Ammon's horn (tissue), 1 donor: ENCODE data around the gene PPP1R37.

Experiments
- DNase-seq: peaks from one replicate; pipeline ENCODE4 v3.0.0-alpha.2; 2016; ENCODE audit warnings: low spot score

Gene PPP1R37

DNA sequence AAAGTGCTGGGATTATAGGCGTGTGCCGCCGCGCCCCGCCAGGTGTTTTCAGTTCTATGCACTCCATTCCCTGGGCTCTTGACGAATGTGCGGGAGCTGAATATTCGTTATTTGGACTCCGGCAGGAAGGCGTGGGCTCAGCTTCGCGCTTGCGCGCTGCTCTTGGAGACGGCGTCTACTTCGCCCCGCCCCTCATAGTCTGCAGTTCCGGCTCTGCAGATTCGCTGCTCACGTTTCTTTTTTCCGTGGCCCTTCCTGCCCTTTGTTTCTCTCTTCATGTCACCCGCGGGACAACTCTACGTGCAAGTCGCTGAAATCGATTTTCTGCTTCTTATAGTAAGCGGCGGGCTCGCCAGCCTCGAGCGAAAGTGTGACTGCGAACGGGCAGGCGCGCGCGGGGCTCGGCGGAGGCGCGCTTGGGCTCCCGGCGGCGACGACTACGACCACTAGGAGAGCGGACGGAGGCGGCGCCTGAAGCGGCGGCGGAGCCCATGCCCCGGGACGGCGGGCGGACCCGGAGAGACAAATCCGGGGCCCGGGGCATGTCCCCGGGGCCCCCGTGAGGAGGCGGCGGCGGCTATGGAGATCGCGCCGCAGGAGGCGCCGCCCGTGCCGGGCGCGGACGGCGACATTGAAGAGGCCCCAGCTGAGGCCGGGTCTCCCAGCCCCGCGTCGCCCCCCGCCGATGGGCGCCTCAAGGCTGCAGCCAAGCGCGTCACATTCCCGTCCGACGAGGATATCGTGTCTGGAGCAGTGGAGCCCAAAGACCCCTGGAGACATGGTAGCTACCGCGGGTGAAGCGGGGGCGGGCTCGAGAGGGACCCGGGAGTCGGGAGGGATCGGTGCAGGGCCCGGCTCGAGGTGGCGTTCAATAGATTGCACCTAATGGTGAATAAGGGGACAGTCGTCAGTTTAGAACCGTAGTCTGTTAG lies at the start of gene PPP1R37:
Gene PPP1R37, plus strand, starts transcription at position 433 of the 932 bp plus-strand sequence. Its CDS starts 147 bp downstream, at position 580.
- peak; percentile 95 for DNase-seq

DNA sequence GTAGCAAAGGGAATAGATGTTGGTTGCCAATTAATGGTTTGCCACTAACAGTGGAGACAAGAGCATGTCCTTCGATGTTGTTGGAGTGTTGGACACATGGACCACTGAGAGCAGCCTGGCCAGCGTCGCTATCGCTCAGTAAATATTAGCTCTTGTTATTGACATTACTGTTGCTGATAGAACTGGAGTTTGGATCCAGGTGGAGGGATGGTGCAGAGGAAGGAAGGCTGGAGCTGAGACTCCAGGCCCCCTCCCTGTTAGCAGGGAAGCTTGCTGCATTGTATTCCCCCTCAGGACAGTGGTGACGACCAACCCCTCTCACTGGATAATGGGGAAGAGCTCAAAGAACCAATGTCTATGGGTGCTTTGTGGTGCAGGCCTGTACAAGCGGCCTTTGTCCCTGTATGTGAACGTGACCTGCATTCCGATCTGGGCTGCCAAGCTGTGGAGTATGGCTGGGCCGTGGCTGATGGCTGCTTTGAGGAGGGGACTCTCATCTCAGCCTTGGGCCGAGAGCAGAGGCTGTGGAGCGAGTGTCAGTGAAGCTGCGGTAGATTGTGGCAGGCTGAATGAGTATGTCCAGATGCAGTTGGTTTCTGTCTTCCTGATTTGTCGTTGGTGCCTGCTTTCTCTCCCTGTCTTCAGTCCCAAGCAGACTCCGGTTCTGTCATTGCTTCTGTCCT lies 47.2 kb upstream of the PPP1R37 start:
- peak; percentile 98 for DNase-seq

GRCh38 chr19:45046355-45046754 lies 46.6 kb upstream of the PPP1R37 start:
- DNase-seq, result no peak

DNA sequence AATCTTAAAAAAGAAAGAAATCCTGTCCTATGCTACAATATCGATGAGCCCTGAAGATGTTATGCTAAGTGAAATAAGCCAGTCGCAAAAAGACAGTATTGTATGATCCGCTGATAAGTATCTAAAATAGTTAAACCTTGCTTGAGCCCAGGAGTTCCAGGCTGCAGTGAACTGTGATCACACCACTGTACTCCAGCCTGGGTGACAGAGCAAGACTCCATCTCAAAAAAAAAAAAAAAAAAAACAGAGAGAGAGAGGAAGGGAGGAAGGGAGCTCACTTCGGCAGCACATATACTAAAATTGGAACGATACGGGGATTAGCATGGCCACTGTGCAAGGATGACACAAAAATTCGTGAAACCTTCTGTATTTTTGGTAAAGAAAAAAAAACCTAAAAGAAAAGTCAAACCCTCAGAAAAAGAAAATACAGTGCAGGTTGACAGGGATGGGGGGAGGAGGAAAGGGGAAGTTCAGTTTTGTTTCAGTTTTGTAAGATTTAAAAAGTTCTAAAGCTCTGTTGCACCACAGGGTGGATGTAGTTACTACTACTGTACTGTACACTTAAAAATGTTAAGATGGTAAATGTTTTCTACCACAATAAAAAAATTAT lies 45.7 kb upstream of the PPP1R37 start:
- DNase-seq, result no peak

GRCh38 chr19:45049073-45049736 lies 43.8 kb upstream of the PPP1R37 start:
- peak; percentile 59 for DNase-seq

DNA sequence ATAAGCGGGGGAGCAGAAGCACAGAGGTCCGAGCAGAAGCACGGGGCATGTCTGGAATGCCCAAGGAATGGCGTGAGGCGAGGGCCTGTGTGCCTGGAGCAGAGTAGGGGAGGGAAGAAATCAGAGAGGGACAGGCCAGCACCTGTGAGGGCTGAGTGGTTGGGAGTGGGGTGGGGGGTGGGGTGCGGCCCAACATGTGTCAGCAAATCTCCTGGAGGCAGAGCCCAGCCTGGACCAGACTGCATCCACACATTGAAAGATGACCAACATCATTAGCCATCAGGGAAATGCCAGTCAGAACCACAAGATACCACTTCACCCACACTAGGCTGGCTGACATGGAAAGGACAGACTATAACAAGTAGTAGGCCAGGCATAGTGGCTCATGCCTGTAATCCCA lies 42.9 kb upstream of the PPP1R37 start:
- no peak for DNase-seq

- DNase-seq, result no peak
These were observed 40.9 kb upstream of the PPP1R37 start for GRCh38 chr19:45051929-45052579.

DNA sequence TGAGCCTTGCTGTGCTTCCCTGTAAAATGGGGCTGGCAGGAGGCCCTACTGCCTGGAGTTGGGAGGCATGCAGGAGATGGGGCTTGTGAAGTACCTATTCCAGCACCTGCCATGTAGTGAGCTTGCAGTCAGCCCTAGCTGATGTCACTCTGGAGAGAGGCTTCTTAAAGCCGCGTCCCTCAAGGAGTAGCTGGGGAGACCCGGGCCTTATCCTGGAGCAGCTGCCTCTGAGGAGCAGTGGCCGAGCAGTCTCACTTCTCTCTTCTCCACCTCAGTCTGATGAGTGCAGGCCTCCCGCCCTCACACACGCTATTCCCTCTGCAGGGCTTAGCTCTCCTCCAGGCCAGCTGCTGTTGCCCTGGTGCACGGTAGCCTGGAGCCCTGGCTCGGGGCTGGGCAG lies 36.1 kb upstream of the PPP1R37 start:
- no peak for DNase-seq

- DNase-seq, result no peak
These were observed 35.5 kb upstream of the PPP1R37 start for GRCh38 chr19:45057444-45057843.

GRCh38 chr19:45058622-45059159 lies 34.3 kb upstream of the PPP1R37 start:
- no peak for DNase-seq

GRCh38 chr19:45059258-45059965 lies 33.6 kb upstream of the PPP1R37 start:
- peak; percentile 84 for DNase-seq

DNA sequence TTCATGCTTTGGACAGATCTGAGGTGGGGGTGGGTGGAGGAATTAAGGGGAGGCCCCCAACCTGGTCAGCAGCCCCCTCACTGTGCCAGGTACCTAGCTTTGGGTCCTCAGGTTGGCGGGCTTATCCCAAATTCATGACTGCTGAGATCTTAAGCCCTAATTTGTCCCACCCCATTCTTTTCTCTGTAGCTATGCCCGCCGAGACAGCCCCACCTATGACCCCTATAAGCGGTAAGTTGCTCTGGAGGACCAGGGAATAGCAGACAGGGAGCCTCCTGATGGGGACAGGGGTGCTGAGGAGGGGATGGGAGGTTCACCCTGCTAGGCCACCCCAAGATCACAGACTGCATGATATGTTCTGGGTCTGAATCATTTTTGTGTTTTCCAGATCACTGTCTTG lies 31.0 kb upstream of the PPP1R37 start:
- DNase-seq, result no peak

DNA sequence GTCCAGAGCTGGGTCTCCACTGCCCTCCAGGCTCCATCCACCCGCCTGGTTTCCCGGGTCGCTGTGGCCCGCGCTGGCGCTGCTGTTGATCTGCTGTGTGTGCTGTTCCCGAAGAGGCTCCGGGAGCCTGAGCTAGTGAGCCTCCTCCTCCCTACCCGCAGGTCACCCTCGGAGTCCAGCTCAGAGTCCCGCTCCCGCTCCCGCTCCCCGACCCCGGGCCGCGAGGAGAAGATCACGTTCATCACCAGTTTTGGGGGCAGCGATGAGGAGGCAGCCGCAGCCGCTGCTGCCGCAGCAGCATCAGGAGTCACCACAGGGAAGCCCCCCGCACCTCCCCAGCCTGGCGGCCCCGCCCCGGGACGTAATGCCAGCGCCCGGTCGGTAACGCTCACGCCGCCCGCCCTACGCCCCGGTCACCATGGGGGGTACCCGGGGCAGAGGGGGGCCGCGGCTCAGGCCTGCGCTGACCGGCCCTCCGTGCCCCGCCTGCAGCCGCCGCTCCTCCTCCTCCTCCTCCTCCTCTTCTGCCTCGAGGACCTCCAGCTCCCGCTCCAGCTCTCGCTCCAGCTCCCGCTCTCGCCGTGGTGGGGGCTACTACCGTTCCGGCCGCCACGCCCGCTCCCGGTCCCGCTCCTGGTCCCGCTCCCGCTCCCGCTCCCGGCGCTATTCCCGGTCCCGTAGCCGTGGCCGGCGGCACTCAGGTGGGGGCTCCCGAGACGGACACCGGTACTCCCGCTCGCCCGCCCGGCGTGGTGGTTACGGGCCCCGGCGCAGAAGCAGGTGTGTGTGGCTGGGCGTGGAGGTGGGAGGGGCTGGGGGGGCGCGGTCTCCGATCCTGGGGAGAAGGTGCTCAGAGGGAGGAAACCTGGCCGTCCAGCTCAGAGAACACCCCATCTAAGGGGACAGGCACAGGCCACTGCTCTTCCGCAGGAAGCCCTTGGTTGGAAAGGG lies 28.9 kb upstream of the PPP1R37 start:
- DNase-seq, result no peak

DNA sequence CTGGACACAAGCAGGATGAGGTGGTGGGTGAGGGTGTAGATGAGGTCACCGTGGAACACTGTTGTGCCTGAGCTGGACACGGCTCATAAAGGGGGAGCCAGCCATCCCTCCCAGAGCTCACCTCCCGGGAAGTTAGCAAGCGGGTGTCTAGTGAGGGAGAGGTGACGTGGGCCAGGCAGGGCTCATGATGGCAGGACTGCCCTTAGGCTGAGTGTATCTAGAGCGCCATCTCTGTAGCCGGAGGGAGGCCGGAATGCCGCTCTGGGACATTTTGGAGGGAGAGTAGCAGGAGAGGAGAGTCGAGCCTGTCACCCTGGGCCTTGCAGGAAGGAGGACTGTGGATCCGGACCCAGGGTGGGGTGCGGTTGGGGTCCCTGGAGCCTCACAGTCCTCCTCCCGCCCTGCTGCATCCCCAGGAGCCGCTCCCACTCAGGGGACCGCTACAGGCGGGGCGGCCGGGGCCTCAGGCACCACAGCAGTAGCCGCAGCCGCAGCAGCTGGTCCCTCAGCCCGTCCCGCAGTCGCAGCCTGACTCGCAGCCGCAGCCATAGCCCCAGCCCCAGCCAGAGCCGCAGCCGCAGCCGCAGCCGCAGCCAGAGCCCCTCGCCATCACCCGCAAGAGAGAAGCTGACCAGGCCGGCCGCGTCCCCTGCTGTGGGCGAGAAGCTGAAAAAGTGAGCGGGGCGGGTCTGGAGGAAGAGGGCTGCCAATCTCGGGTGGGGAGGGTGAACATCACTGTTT lies 25.9 kb upstream of the PPP1R37 start:
- DNase-seq, result no peak

GRCh38 chr19:45068041-45068440 lies 24.9 kb upstream of the PPP1R37 start:
- DNase-seq, result no peak

- no peak for DNase-seq
These were observed 23.9 kb upstream of the PPP1R37 start for GRCh38 chr19:45069056-45069455.

DNA sequence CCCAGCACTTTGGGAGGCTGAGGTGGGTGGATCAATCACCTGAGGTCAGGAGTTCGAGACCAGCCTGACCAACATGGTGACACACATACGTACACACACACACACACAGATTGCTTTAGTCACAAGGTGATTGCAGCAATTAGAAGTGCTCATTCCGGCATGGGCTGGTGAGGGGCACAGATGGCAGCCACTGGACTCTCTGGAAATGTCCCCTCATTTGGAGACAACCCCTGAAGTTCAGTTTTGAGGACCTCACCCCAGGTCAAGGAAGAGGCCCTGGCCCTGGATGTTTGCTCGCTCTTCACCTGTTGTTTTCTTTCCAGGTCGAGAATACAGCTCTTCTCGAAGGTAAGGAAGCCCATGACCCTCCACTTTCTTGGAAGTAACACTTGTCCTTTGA lies 22.8 kb upstream of the PPP1R37 start:
- DNase-seq, result no peak

GRCh38 chr19:45070861-45071544 lies 22.0 kb upstream of the PPP1R37 start:
- DNase-seq, result no peak
